Stimulated activated CD8-positive, alpha-beta memory T cell treated with anti-CD3 and anti-CD28 coated beads, Interleukin-4, amount 100 ng/mL, for 1 hour (primary cell): ENCODE measurements around the gene CARS1.

Experiments used
- DNase-seq, 2 donors: peaks; one replicate each; pipeline ENCODE4 v3.0.0-alpha.2; 2020; ENCODE audit warnings: low read depth in 2 of 2, low spot score in 1 of 2

CARS1 gene

GRCh38 chr11:2994336-2994730 is 62.9 kb downstream of the CARS1 start:
- DNase-seq = no peak

GRCh38 chr11:2992997-2993325 is 64.3 kb downstream of the CARS1 start:
- DNase-seq = no peak

- peak; percentile 88 to 93 for DNase-seq
Measured at GRCh38 chr11:2992234-2992996, 64.8 kb downstream of the CARS1 start, which contains the start of gene NAP1L4. Gene NAP1L4, minus strand, starts transcription at chr11:2992329. Its CDS starts 13,109 bp downstream, at chr11:2979220.

- no peak for DNase-seq
Measured at GRCh38 chr11:2991452-2992233, 65.6 kb downstream of the CARS1 start.

GRCh38 chr11:2990617-2991451 is 66.4 kb downstream of the CARS1 start:
- DNase-seq = no peak

GRCh38 chr11:2989551-2989950 is 67.7 kb downstream of the CARS1 start:
- DNase-seq = no peak

GRCh38 chr11:2989006-2989405 is 68.2 kb downstream of the CARS1 start:
- DNase-seq = no peak

- no peak for DNase-seq
Measured at GRCh38 chr11:2987881-2988861, 69.1 kb downstream of the CARS1 start.

GRCh38 chr11:2983908-2984307 is 73.3 kb downstream of the CARS1 start:
- no peak for DNase-seq

- no peak for DNase-seq
Measured at GRCh38 chr11:2982214-2982613, 75.0 kb downstream of the CARS1 start.

- no peak for DNase-seq
Measured at GRCh38 chr11:2981130-2981529, 76.1 kb downstream of the CARS1 start.

- no peak for DNase-seq
Measured at GRCh38 chr11:2980168-2980840, 76.9 kb downstream of the CARS1 start.

- no peak for DNase-seq
Measured at GRCh38 chr11:2977113-2977512, 80.1 kb downstream of the CARS1 start.

- DNase-seq = no peak
Measured at GRCh38 chr11:2976294-2977063, 80.7 kb downstream of the CARS1 start.

- no peak for DNase-seq
Measured at GRCh38 chr11:2975594-2975993, 81.6 kb downstream of the CARS1 start.

GRCh38 chr11:2974272-2974671 is 83.0 kb downstream of the CARS1 start:
- no peak for DNase-seq

GRCh38 chr11:2968341-2968900 is 88.8 kb downstream of the CARS1 start:
- no peak for DNase-seq

- DNase-seq = no peak
Measured at GRCh38 chr11:2964782-2965181, 92.4 kb downstream of the CARS1 start.

GRCh38 chr11:2963761-2964160 is 93.5 kb downstream of the CARS1 start:
- no peak for DNase-seq
